Hematopoietic multipotent progenitor cell treated with erythropoietin and hydrocortisone succinate and interleukin-3 and kit ligand, for 15 days (in vitro differentiated cells): ENCODE measurements around the gene MED14.

Experiments used
- DNase-seq: peaks from one replicate; pipeline ENCODE4 v3.0.0-alpha.2; 2015; ENCODE audit warnings: low spot score

Gene MED14

GRCh38 chrX:40729598-40730584, 5.5 kb downstream of the MED14 start:
- no peak for DNase-seq

- no peak for DNase-seq
These were observed 7.6 kb downstream of the MED14 start for GRCh38 chrX:40727581-40728252.

GRCh38 chrX:40727093-40727492, 8.2 kb downstream of the MED14 start:
- no peak for DNase-seq

GRCh38 chrX:40722930-40723329, 12.4 kb downstream of the MED14 start:
- no peak for DNase-seq

- no peak for DNase-seq
These were observed 13.7 kb downstream of the MED14 start for GRCh38 chrX:40721489-40722106.

GRCh38 chrX:40720792-40721191, 14.6 kb downstream of the MED14 start:
- DNase-seq, result no peak

- DNase-seq, result no peak
These were observed 15.0 kb downstream of the MED14 start for GRCh38 chrX:40720339-40720738.

GRCh38 chrX:40719731-40720130, 15.6 kb downstream of the MED14 start:
- DNase-seq, result no peak

- no peak for DNase-seq
These were observed 16.1 kb downstream of the MED14 start for GRCh38 chrX:40719218-40719617.

- no peak for DNase-seq
These were observed 25.9 kb downstream of the MED14 start for GRCh38 chrX:40709395-40709794.

- no peak for DNase-seq
These were observed 29.6 kb downstream of the MED14 start for GRCh38 chrX:40705658-40706312.

GRCh38 chrX:40700640-40701342, 34.6 kb downstream of the MED14 start:
- no peak for DNase-seq

- DNase-seq, result no peak
These were observed 36.5 kb downstream of the MED14 start for GRCh38 chrX:40698851-40699250.

GRCh38 chrX:40694802-40695201, 40.5 kb downstream of the MED14 start:
- no peak for DNase-seq

- DNase-seq, result no peak
These were observed 46.4 kb downstream of the MED14 start for GRCh38 chrX:40688929-40689328.

- DNase-seq, result no peak
These were observed 48.2 kb downstream of the MED14 start for GRCh38 chrX:40687169-40687568.

GRCh38 chrX:40685362-40685918, 49.9 kb downstream of the MED14 start:
- DNase-seq, result no peak

GRCh38 chrX:40684092-40684491, 51.2 kb downstream of the MED14 start:
- DNase-seq, result no peak

- no peak for DNase-seq
These were observed 52.1 kb downstream of the MED14 start for GRCh38 chrX:40683245-40683644.

GRCh38 chrX:40671126-40671525, 64.2 kb downstream of the MED14 start:
- no peak for DNase-seq

GRCh38 chrX:40663880-40664630, 71.3 kb downstream of the MED14 start:
- no peak for DNase-seq
